SK-N-SH (cell line): ENCODE results near the gene SPINT1.

ENCODE experiments used
- EZH2phosphoT487 ChIP-seq: fragments of 200-600 bp; sonication (generic); IDR thresholded peaks from 2 replicates; pipeline ENCODE4 v1.6.1; 2017; ENCODE audit warnings: low read depth, mixed run types, mild to moderate bottlenecking, antibody characterized with exemption, moderate library complexity, borderline replicate concordance
- JUND ChIP-seq: IDR thresholded peaks from 2 replicates; pipeline ENCODE4 v1.4.0; 2012
- MXI1 ChIP-seq: IDR thresholded peaks from 2 replicates; pipeline ENCODE4 v1.6.1; 2012; ENCODE audit warnings: mild to moderate bottlenecking, low read depth, low read length, improper control_type of control experiment
- NFIC ChIP-seq: IDR thresholded peaks from 2 replicates; pipeline ENCODE4 v1.4.0; 2012; ENCODE audit warnings: borderline replicate concordance
- POLR2AphosphoS5 ChIP-seq: IDR thresholded peaks from 2 replicates; pipeline ENCODE4 v1.6.1; 2012; ENCODE audit warnings: low read depth, low read length
- RAD21 ChIP-seq: IDR thresholded peaks from 2 replicates; pipeline ENCODE4 v1.6.1; 2012; ENCODE audit warnings: mild to moderate bottlenecking, low read length
- RFX5 ChIP-seq: IDR thresholded peaks from 2 replicates; pipeline ENCODE4 v1.6.1; 2012; ENCODE audit warnings: mild to moderate bottlenecking, improper control_type of control experiment, low read length
- RXRA ChIP-seq: IDR thresholded peaks from 2 replicates; pipeline ENCODE4 v1.4.0; 2012; ENCODE audit warnings: low read depth, mild to moderate bottlenecking, borderline replicate concordance
- SIN3A ChIP-seq: IDR thresholded peaks from 2 replicates; pipeline ENCODE4 v1.6.1; 2012; ENCODE audit warnings: low read depth, mild to moderate bottlenecking, low read length, moderate library complexity, borderline replicate concordance
- TF ChIP-seq, protein P1 (sequence below): fragments of 200-600 bp; sonication (generic); IDR thresholded peaks from 2 replicates; pipeline ENCODE4 v1.6.1; 2017; ENCODE audit warnings: antibody characterized with exemption, mild to moderate bottlenecking, moderate library complexity
- TF ChIP-seq, protein P2 (sequence below): IDR thresholded peaks from 2 replicates; pipeline ENCODE4 v1.4.0; 2012; ENCODE audit warnings: low read depth
- TF ChIP-seq, protein P3 (sequence below): IDR thresholded peaks from 2 replicates; pipeline ENCODE4 v1.4.0; 2012; ENCODE audit warnings: low read depth, borderline replicate concordance

DNA sequence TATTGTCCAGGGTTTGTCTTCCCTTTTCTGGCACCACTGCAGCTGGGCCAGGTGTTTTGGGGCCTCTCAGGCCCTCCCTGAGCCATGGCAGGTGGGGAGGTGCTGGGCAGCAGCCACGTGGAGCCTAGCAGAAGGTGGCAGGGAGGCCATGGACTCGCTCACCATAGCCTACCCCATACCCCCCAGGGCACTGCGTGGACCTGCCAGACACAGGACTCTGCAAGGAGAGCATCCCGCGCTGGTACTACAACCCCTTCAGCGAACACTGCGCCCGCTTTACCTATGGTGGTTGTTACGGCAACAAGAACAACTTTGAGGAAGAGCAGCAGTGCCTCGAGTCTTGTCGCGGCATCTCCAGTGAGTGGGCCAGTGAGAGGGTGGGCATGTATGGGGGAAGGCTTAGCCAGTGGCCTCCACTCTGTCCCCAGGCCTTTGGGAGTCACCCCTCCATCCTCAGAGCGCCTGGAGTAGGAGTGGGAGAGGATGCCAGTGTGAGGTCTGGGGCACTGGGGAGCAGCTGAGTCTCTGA, 11.9 kb downstream of the SPINT1 start:
- no peak for TF ChIP-seq SIN3A
- TF ChIP-seq, protein P1, sequence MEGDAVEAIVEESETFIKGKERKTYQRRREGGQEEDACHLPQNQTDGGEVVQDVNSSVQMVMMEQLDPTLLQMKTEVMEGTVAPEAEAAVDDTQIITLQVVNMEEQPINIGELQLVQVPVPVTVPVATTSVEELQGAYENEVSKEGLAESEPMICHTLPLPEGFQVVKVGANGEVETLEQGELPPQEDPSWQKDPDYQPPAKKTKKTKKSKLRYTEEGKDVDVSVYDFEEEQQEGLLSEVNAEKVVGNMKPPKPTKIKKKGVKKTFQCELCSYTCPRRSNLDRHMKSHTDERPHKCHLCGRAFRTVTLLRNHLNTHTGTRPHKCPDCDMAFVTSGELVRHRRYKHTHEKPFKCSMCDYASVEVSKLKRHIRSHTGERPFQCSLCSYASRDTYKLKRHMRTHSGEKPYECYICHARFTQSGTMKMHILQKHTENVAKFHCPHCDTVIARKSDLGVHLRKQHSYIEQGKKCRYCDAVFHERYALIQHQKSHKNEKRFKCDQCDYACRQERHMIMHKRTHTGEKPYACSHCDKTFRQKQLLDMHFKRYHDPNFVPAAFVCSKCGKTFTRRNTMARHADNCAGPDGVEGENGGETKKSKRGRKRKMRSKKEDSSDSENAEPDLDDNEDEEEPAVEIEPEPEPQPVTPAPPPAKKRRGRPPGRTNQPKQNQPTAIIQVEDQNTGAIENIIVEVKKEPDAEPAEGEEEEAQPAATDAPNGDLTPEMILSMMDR: no peak
- TF ChIP-seq, protein P2, sequence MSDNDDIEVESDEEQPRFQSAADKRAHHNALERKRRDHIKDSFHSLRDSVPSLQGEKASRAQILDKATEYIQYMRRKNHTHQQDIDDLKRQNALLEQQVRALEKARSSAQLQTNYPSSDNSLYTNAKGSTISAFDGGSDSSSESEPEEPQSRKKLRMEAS: no peak
- no peak for TF ChIP-seq MXI1
- no peak for TF ChIP-seq RFX5
- TF ChIP-seq EZH2phosphoT487: no peak
- no peak for TF ChIP-seq JUND
- TF ChIP-seq RAD21: no peak
- TF ChIP-seq POLR2AphosphoS5: no peak
- no peak for TF ChIP-seq RXRA
- no peak for TF ChIP-seq NFIC
- TF ChIP-seq, protein P3, sequence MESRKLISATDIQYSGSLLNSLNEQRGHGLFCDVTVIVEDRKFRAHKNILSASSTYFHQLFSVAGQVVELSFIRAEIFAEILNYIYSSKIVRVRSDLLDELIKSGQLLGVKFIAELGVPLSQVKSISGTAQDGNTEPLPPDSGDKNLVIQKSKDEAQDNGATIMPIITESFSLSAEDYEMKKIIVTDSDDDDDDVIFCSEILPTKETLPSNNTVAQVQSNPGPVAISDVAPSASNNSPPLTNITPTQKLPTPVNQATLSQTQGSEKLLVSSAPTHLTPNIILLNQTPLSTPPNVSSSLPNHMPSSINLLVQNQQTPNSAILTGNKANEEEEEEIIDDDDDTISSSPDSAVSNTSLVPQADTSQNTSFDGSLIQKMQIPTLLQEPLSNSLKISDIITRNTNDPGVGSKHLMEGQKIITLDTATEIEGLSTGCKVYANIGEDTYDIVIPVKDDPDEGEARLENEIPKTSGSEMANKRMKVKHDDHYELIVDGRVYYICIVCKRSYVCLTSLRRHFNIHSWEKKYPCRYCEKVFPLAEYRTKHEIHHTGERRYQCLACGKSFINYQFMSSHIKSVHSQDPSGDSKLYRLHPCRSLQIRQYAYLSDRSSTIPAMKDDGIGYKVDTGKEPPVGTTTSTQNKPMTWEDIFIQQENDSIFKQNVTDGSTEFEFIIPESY: no peak
